Kidney glomerular epithelial cell (primary cell): ENCODE data around the gene AP1M2.
"Not testable (repeated sequence)": the region's sequence is repeated elsewhere in the genome, so short reads cannot be mapped to it uniquely, and the experiment has no call there.

Experiments used
- DNase-seq: peaks from one replicate; lab custom pipeline; 2025; lab: John Stamatoyannopoulos, UW

Gene AP1M2

GRCh38 chr19:10538204-10538983, 48.7 kb downstream of the AP1M2 start:
- no peak for DNase-seq

GRCh38 chr19:10537668-10538067, 49.4 kb downstream of the AP1M2 start:
- no peak for DNase-seq

- no peak for DNase-seq
These were observed 51.5 kb downstream of the AP1M2 start for GRCh38 chr19:10535613-10536012.

GRCh38 chr19:10533646-10534386, 53.3 kb downstream of the AP1M2 start:
- peak; percentile 52 for DNase-seq

GRCh38 chr19:10532457-10532856, 54.7 kb downstream of the AP1M2 start:
- no peak for DNase-seq

- DNase-seq = not testable (repeated sequence)
These were observed 60.2 kb downstream of the AP1M2 start for GRCh38 chr19:10526887-10527286.

- no peak for DNase-seq
These were observed 61.5 kb downstream of the AP1M2 start for GRCh38 chr19:10525636-10526035.

- no peak for DNase-seq
These were observed 63.9 kb downstream of the AP1M2 start for GRCh38 chr19:10523135-10523636.
